Stimulated activated CD4-positive, alpha-beta T cell treated with anti-CD3 and anti-CD28 coated beads, Interleukin-2, amount 100 ng/mL, for 24 hours (primary cell): ENCODE results near the gene CREB5.
"Not testable (repeated sequence)": the region's sequence is repeated elsewhere in the genome, so short reads cannot be mapped to it uniquely, and the experiment has no call there.

ENCODE experiments used
- DNase-seq, 2 donors: peaks; one replicate each; pipeline ENCODE4 v3.0.0-alpha.2; 2020

Gene CREB5

DNA sequence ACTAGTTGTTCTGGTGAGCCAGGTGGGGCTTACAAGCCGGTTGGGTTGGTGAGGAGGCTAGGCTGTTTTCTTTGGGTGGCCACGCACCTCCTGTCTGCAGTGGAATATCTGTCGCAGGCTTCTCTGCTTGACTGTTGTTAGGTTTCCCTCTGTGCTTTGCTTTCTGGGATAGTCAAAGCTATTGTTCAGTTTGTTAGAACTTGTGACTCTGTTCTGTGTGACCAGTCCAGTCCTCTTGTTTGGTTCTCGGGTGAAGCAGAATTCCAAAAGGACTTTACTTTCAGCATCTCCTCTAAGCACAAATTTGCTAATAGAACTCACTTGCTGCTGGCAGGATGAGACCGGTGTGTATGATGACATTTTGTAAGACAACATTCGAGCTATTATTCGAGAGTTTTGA lies 105.3 kb downstream of the CREB5 start:
- DNase-seq = no peak

DNA sequence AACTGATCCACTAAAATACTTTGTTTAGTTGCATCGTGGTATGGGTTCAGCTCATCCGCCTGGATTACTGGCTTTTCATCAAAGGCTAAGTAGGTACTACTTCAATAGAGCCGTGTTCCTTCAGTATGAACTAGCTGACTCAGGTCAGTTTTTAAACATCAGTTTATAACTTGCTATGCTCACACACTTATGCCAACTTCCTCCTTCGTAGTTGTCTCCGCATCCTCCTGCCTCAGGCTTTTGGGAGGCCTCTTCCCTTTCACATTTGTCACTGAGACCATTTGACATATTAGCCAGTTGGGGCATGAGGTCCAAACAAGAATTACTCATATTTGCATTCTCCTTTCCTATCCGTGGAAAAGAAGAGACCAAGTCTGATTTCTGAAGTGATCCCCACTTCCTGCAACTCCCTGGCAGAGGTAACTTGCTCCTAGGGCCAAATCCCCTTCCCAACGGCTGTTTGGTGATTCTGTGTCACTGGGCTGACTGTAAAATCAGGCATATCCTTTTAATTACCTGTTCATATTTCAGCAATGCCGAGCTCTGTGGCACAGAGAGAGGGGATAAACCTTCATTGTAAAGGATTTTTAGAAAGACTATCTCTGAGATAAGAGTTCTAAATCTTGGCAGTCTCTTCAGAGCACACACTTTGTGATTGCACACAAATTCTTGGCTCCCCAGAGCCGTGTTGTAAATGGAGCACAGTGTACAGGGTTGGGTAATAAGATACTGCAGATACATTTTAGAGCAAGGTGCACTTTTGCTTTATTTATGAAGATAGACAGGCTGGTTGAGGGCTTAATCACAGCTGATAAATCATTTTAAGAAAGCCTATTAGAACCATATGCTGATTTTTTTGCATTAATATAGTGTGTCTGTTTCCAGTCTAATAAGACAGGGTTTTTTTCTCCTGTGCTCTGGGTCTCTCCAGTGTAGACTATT lies 108.0 kb downstream of the CREB5 start:
- DNase-seq = no peak

DNA sequence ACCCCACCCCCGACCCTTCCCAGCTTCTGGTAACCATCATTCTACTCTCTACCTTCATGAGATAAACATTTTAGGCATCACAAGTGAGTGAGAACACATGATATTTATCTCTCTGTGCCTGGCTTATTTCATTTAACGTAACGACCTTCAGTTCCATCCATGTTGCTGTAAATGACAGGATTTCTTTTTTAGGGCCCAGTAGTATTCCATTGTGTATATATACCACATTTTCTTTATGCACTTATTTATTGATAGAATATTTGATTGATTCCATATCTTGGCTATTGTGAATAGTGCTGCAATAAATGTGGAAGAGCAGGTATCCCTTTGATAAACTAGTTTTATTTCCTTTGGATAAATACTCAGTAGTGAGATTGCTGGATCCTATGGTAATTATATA lies 112.7 kb downstream of the CREB5 start:
- no peak for DNase-seq

DNA sequence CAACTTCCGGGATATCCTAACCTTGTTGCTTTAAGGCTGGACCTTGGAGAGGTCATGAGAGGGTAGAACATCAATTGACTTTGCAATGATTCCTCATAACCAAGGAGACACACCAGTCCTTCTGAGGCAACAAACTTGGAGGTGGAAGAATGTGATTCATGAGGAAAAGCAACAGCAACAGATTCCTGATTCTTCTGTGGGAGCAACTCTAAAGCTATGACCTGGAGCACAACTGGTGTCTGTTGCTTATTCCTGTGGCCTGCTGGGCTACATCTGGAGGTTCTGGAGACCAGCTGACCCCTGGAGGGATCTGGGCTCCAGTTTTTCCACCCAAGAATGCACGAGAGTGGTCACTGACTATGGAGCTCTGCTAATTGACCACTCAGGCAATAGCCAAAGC lies 116.6 kb downstream of the CREB5 start:
- no peak for DNase-seq

DNA sequence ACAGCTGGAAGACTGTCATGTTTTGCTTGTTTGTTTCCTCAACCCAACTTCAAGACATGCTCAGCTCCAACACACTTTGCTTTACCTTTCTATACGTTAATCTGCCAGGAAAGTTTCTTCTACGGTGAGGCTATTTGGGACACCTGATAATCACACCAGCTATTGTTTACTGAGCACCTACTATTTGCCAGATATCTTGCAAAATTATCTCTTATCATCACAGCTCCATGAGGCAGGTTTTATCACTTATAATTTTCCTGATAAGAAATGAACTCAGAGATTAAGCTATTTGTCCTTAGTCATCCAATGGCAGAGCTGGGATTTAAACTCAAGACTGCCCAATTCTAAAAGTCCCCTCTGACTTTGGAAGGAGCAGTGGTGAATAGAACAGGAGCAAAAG lies 117.4 kb downstream of the CREB5 start:
- no peak for DNase-seq

DNA sequence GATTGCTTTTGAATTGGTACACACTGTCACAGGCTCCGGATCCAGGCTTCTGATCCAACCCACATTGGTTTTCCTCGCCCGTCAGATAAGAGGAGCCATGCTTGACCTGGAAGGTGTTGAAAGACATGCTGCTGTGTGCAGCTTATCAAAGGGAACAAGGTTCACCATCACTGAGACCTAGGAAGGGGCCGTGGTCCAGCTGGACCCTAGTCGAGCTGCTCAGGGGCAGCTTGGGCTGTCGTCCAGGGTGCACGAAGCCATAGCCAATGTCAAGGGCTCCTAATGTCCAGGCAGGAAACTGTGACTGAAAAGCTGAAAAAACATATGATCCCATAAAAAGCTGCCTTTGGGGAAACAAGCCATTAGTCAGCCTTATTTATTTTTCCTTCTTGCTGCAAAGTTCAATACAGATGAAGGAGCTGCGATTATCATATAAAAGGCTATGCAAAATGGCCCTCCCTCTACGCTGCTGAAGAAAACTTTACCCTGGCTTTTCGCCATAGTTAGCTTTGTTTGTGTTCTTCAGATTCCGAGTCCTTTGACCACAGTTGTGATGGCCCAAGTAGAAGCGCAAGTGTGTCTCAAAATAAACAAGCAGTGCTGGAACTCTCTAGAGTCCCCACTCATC lies 118.0 kb downstream of the CREB5 start:
- DNase-seq = no peak

DNA sequence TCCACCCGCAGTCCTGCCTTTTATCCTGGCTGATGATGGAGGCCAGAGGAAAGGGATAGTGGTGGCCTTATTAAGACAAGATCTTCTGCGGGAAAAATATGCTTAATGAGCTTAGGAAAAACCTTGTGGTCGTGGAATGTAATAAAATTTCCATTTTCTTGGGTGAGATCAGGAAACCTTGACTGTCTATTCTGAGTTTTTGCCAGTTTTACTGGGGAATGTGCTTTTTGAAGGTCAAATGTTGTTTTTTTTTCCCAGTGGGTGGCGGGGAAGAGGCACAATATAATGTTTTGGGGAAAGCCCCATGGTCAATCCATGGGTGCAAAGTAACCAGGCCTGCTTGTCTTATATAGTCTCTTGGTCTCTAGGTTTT lies 118.5 kb downstream of the CREB5 start:
- DNase-seq = no peak

DNA sequence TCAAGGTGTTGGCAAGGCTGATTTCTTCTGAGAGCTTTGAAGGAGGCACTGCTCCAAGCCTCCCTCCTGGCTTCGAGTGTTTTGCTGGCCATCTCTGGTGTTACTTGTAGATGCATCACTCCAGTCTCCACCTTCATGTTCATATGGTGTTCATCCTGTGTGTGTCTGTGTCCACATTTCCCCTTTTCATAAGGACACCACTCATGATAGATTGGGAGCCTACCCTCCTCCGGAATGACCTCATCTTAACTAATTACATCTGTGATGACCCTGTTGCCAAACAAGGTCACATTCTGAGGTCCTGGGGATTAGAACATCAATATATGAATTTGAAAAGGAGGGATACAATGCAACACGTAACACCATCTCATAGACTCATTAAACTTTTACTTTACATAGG lies 119.0 kb downstream of the CREB5 start:
- DNase-seq = no peak

DNA sequence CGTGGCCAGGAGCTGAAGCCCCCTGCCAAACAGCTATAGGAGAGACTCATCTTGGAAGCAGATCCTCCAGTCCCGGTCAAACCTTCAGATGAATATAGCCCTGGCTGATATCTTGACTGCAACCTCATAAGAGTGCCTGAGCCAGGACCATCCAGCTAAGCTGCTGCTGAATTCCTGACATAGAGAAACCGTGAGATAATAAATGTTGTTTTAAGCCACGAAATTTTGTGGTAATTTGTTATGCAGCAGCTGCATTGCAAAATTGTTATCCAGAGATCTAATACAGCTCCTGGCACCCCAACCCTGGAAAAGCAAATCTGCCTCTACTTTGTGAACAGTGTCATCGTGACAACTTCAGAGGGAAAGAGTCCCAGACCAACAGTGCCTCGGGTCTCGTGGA lies 119.9 kb downstream of the CREB5 start:
- no peak for DNase-seq

DNA sequence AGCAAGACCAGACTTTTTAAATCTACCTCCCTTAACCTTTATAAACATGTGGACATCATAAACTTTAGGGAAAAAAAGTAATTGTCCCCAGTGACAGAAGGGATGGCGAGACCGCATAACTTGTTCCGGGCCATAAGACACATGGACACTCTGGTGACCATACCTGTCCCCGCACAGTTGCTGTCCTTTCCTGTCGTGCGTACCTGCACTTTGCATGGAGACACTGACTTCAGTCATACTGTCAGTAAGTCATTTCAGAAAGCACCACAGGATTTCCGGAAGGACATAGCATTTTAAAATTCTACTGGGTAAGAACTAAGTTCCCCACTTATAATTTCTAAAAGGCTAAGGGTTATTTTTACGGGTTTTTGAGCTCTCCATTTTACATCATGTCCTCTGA lies 120.9 kb downstream of the CREB5 start:
- no peak for DNase-seq

DNA sequence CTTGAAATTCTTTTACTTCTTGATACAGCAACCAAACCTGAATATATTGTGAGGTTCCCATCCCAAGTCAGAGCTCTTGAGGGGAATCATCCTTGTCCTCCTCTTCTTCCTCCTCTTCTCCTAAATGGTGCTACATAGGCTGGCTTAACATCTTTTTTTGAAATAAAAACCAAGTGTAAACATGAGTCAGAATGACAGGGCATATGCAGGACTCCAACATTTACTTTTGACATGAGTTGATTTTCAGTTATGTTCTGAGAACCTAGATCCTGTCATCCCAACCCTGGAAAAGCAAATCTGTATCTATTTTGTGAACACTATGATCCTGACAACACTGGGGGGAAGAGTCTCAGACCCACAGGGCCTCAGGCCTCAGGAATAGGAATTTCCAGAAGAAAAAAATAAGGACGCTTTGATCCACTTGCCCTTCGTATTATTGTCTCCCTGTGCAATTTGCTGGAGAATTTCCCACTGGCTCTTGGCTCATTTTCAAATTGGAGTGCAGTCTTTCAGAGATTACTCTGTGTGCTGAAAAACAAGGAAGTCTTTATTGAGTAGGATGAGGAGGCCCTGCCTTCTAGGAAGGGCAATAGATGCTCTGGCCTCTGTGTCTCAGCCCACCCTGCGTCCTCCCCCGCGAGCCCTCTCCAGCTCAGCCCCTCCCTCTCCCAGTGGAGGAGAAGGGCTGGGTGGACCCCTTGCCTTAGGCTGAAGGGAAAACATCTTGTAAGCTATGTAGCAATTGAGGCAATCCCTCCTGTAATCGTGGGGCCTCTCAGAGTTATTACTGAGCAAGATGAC lies 121.6 kb downstream of the CREB5 start:
- no peak for DNase-seq

DNA sequence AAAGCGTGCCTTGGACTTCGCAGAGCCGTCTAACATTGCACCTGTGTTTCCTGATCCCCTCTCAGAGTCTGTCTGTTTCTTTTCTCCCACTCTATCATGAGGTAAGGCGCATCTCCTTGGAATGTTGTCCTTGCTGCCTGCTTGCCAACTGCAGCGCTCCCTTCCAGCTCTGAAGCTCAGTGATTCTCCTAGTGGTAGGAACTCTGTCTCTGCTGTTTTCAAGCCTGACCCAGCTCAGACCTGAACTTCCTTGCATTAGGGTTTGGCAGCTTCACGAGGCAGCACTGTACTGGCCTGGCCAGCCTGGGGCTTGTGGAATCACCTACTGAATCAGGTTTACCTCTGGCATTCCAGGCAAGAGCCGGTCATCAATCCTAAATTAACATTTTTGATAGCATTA lies 123.9 kb downstream of the CREB5 start:
- DNase-seq = no peak

DNA sequence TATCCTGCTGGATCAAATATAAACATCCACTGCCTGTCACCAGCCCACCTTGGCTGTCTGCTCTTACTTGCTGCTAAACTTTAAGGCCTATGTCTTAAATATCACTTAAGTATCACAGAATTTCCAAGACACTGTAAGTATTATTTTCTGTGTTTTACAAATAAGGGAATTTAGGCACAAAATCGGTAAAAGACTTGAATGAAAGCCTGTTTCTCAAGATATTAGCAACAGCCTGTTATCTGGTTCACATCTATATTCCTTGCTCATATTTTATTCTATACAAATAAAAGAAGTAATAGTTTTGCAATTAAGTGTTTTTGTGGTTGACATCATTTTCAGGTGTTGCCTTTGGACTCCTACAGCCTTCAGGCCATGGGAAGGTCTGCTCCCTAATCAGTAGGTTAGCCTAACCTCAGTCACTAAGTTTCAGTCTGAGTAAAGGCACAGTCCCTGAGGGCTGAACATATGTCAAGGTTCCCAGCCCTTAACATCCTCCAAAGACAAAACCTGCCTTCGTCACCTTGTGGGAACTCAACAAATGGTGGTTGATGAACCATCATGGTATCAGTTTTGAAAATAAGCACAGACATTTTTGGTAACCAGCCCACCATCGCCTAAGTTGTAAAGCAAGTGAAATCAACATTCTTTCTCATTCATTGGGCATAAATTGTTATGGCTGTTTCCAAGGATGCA lies 127.1 kb downstream of the CREB5 start:
- no peak for DNase-seq

DNA sequence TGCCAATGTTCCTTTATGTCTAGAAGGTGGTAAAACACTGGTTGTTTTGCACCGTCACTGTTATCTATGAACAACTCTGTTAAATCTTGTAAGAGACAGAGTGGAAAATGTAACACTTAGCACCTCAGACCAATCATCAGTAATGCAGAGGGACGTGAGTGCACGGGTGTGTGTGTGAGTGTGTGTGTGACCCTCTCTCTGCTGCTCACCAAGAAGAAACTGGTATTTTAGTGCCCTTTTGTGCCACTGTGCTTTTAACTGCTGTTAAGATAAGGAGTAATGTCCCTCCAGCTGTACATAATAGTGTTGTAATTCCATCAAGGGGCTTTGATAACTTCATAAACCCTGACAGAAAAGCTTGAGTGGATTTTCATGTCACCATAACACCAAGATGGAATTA lies 130.1 kb downstream of the CREB5 start:
- DNase-seq = no peak

DNA sequence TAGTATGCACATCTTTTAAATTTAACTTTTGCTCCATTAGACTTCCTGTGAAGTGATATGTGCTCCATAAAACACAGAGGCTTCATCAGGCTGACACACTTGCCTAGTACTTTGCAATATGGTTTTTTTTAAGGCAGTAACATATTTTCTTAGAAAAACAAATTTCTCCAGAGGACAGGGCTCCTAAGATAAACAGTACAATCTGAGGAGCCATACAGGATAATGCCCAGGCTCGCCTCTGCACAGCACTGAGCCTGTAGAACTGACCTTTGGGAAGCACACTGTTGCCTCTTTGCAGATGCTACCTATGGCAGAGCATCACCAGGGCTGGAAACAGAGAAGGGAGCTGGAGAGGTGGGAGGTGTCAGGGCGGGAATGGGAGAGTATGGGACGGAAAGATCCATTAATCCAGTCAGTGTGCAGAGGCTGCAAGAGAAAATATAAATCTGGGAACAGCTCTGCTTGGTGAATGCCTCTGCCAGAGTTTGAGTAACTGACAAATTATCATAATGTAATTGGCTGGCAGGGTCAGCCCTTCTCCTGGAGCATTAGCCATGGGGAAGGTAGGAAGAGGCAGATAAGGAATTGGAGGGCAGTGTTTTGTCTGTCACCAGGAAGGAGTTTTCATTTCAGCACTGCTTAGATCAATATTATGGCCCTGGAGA lies 132.3 kb downstream of the CREB5 start:
- DNase-seq = no peak

DNA sequence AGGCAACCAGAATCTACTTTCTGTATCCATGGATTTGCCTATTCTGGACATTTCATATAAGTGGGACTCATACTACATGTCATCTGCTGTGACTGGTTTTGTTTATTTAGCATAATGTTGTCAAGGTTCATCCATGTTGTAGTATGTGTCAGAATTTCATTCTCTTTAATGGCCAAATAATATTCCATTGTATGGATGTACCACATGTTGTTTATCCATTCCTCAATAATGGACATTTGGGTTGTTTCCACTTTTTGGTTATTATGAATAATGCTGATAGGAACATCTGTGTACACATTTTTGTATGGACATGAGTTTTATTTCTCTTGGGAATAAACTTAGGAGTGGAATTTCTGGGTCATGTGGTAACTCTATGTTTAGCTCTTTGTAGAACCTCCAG lies 133.7 kb downstream of the CREB5 start:
- no peak for DNase-seq

DNA sequence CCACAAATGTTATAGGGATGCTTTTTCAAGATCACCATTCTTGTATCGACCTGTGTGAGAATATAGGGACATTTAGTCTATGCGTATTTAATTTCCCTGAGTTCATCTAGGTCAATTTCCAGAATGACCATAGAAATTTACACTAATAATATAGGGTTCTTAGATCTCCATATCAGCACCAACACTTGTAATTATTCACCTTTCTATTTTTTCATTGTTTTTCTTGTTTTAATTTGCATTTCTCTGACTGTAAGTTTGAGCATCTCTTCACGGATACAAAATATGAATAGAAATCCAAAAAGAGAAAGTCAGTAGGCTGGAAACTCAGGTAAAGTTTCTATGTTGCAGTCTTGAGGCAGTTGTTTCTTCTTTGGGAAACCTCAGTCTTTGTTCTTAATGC lies 134.8 kb downstream of the CREB5 start:
- no peak for DNase-seq

DNA sequence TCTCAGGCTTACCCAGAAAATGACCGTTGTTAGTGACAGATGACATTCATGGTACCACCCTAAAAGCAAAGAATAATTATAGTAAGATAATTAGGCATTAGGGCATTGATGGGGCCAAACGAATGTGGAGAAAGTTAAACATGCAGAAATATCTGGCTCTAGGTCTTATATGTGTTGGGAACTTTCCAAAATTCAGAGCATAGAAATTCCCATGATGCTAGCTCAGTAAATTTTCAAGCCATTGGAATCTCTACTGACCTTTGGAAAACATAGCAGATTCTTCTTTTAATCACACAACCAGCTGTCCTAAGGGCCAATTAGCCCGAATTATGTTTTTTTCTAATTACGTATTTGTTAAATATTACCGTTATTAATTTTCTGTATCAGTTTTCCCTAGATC lies 136.1 kb downstream of the CREB5 start:
- no peak for DNase-seq

DNA sequence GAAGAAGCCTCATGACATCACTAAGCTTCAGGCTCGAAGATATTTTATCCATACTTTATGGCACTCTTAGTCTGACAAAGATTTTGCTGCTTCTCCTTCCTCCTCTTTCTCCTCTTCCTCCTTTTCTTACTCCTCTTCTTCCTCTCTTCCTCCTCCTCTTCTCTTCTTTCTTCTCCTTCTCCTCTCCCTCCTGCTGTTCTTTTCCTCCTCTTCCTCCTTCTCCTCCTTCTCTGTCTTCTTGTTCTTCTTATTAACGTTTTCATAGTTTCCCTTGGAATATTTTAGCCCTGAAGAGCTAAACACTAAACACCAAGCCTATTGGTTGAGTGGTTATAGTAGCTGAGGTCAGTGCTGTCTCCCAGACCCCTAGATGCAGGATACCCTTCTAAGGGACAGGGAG lies 137.7 kb downstream of the CREB5 start:
- DNase-seq = no peak

DNA sequence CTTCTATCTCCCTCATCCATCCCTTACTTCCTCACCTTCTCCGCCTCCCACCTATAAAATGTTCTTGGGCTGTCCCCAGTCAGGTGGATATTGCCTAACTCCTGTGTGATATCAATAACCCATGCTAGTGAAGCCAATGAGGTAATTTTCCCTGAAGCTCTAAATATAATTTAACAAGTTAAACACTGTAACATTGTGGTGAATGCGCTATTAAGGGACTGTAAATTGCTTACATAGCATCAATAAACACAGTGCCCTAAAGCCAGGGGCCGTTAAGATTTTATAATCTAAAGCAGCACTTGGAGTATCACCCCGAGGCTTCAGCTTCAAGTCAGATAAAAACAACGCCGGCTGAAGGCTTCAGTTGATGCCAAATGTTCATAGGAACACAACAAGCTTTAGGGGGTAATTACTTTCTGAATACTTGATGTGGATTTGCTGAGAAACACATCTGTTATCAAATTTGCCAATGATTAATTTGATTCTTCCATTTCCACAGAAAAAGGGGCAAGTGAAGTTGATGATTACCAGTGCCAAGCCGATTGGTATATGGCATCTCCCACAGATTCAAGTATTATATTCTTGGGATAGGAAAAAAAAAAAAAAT lies 138.4 kb downstream of the CREB5 start:
- DNase-seq = no peak

DNA sequence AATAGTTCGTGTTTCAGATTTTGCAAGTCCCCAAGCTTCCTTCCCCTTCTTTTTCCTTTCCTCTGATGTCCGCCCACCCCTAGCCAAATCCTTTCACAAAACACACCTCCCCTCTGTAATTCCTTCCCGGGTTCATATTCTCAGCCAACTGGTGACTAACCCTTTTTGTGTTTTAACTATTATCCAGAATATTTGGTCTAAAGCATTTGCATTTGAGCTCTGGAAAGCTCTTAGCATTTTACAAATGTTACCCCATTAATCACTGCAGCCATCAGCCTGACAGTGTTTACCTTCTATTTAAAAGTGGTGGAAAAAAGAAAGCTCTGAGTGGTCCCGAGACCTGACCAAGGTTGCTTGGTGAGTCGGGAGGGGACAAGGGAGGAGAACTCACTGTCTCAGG lies 139.0 kb downstream of the CREB5 start:
- no peak for DNase-seq

DNA sequence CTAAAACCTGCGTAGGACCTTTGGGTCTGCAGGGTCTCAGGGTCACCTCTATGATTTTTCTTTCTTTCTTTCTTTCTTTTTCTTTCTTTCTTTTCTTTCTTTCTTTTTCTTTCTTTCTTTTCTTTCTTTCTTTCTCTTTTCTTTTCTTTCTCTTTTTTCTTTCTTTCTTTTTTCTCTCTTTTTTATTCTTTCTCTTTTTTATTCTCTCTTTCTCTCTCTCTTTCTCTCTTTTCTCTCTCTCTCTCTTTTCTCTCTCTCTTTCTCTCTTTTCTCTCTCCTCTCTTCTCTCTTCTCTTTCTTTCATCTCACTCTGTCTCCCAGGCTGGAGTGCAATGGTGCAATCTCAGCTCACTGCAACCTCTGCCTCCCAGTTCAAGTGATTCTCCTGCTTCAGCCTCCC lies 139.4 kb downstream of the CREB5 start:
- DNase-seq = not testable (repeated sequence)
